Measurements from ENCODE around the gene SLC7A8. TPM values are rescaled to one million over a fixed set of nuclear protein-coding genes. Genes with fewer than 3 reads are reported as not detected.

The SLC7A8 gene
- polyA plus RNA-seq, 1 donor (not counting 4 experiments of a cell fraction or from before 2014, with no cell fraction given), result 29.1 TPM

- DNase-seq (ENCODE audit: low read depth, low spot score) (no peak), FAIRE-seq (no peak)
- no peak for TF ChIP-seq EZH2 (IDR thresholded peaks at IDR 0.05; ENCODE audit: low read length)
- no peak for TF ChIP-seq CTCF (optimal IDR thresholded peaks at IDR 0.05 in 1 of 3, IDR thresholded peaks at IDR 0.05 in 1 of 3, conservative IDR thresholded peaks at IDR 0.05 in 1 of 3; ENCODE audit: extremely low read depth in 1 of 3, insufficient read depth in 2 of 3, low read length in 3 of 3)
- no peak overlapping the region for H3K27ac ChIP-seq (ENCODE audit: control insufficient read depth, insufficient read depth, low read length)
- H3K4me2 ChIP-seq (ENCODE audit: control insufficient read depth, extremely low read depth, insufficient read depth, low read depth, low read length), result no peak overlapping the region
- H3K4me1 ChIP-seq (ENCODE audit: control insufficient read depth, extremely low read depth, insufficient read depth, low read length), result peaks cover 33% of the 10 kb centered on the region
- no peaks in the 10 kb centered on the region for H4K20me1 ChIP-seq (ENCODE audit: control insufficient read depth, extremely low read depth, insufficient read depth, low read length)
- H3K9me1 ChIP-seq (ENCODE audit: control insufficient read depth, extremely low read depth, insufficient read depth, low read length), result no peaks in the 10 kb centered on the region
- H3K27me3 ChIP-seq (ENCODE audit: control insufficient read depth, extremely low read depth, insufficient read depth, low read length), result no peaks in the 10 kb centered on the region
- no peak overlapping the region for H3K9ac ChIP-seq (ENCODE audit: control insufficient read depth, extremely low read depth, insufficient read depth, low read length)
- no peaks in the 10 kb centered on the region for H3K79me2 ChIP-seq (ENCODE audit: control insufficient read depth, insufficient read depth, low read length)
- H2AFZ ChIP-seq (ENCODE audit: control insufficient read depth, low read length), result no peak overlapping the region
- peaks cover 4 to 7% of the 10 kb centered on the region in 2 experiments for H3K36me3 ChIP-seq (ENCODE audit: control insufficient read depth in 2 of 2, extremely low read depth in 1 of 2, insufficient read depth in 2 of 2, low read length in 2 of 2)
- dilution Hi-C loops (cut with MboI; ENCODE audit: extremely low pct_ligation_motif_present, low sequenced_read_pairs), result no loop called here
- H3K4me3 ChIP-seq (ENCODE audit: control insufficient read depth in 2 of 3, extremely low read depth in 1 of 3, insufficient read depth in 2 of 3, low read depth in 1 of 3, low read length in 3 of 3), result no peak overlapping the region
- H3K9me3 ChIP-seq (ENCODE audit: control insufficient read depth, low read depth, low read length), result no peaks in the 10 kb centered on the region
These were observed 46.8 kb downstream of the SLC7A8 start for GRCh38 chr14:23136566-23137133.

GRCh38 chr14:23132970-23133369 is 50.5 kb downstream of the SLC7A8 start:
- TF ChIP-seq EZH2 (IDR thresholded peaks at IDR 0.05; ENCODE audit: low read length) (no peak), CTCF (optimal IDR thresholded peaks at IDR 0.05 in 1 of 3, IDR thresholded peaks at IDR 0.05 in 1 of 3, conservative IDR thresholded peaks at IDR 0.05 in 1 of 3; ENCODE audit: extremely low read depth in 1 of 3, insufficient read depth in 2 of 3, low read length in 3 of 3) (no peak)
- H3K9ac ChIP-seq (ENCODE audit: control insufficient read depth, extremely low read depth, insufficient read depth, low read length), result no peak overlapping the region
- no peaks in the 10 kb centered on the region for H3K79me2 ChIP-seq (ENCODE audit: control insufficient read depth, insufficient read depth, low read length)
- no peaks in the 10 kb centered on the region for H3K9me3 ChIP-seq (ENCODE audit: control insufficient read depth, low read depth, low read length)
- peaks cover 36% of the 10 kb centered on the region for H3K4me1 ChIP-seq (ENCODE audit: control insufficient read depth, extremely low read depth, insufficient read depth, low read length)
- H3K36me3 ChIP-seq (ENCODE audit: control insufficient read depth in 2 of 2, extremely low read depth in 1 of 2, insufficient read depth in 2 of 2, low read length in 2 of 2), result peaks cover 3 to 10% of the 10 kb centered on the region in 2 experiments
- H3K27ac ChIP-seq (ENCODE audit: control insufficient read depth, insufficient read depth, low read length), result no peak overlapping the region
- H3K9me1 ChIP-seq (ENCODE audit: control insufficient read depth, extremely low read depth, insufficient read depth, low read length), result no peaks in the 10 kb centered on the region
- no peak overlapping the region for H3K4me2 ChIP-seq (ENCODE audit: control insufficient read depth, extremely low read depth, insufficient read depth, low read depth, low read length)
- FAIRE-seq, result no peak
- H2AFZ ChIP-seq (ENCODE audit: control insufficient read depth, low read length), result no peak overlapping the region
- no peak for DNase-seq (ENCODE audit: low read depth, low spot score)
- no peaks in the 10 kb centered on the region for H4K20me1 ChIP-seq (ENCODE audit: control insufficient read depth, extremely low read depth, insufficient read depth, low read length)
- no peak overlapping the region for H3K4me3 ChIP-seq (ENCODE audit: control insufficient read depth in 2 of 3, extremely low read depth in 1 of 3, insufficient read depth in 2 of 3, low read depth in 1 of 3, low read length in 3 of 3)
- no peaks in the 10 kb centered on the region for H3K27me3 ChIP-seq (ENCODE audit: control insufficient read depth, extremely low read depth, insufficient read depth, low read length)
- dilution Hi-C loops (cut with MboI; ENCODE audit: extremely low pct_ligation_motif_present, low sequenced_read_pairs), result no loop called here

Data from keratinocyte (primary cell).